ENCODE measurements around the gene TSEN54.

TSEN54 gene

GRCh38 chr17:75542728-75543336, 26.5 kb downstream of the TSEN54 start:
- DNase-seq (no peak), ATAC-seq (ENCODE audit: insufficient read depth, low read depth) (no peak)
- no peaks in the 10 kb centered on the region for H3K9me3 ChIP-seq (ENCODE audit: insufficient read depth, low read length, severe bottlenecking)
- TF ChIP-seq CTCF (IDR thresholded peaks at IDR 0.05; ENCODE audit: borderline replicate concordance, extremely low read depth, low read length, poor library complexity, severe bottlenecking) = no peak
- no peak for TF ChIP-seq EZH2 (IDR thresholded peaks at IDR 0.05; ENCODE audit: borderline replicate concordance, low read depth, low read length, severe bottlenecking)
- H2AFZ ChIP-seq (ENCODE audit: low read depth, low read length) = no peak overlapping the region
- H3K27ac ChIP-seq (ENCODE audit: low read length) = no peak overlapping the region
- no peak overlapping the region for H3K4me3 ChIP-seq (ENCODE audit: low read depth in 1 of 2, low read length in 2 of 2)
- H3K79me2 ChIP-seq (ENCODE audit: insufficient read depth, low read length) = no peaks in the 10 kb centered on the region
- no peaks in the 10 kb centered on the region for H3K4me1 ChIP-seq (ENCODE audit: insufficient read depth, low read length)
- no peaks in the 10 kb centered on the region for H4K20me1 ChIP-seq (ENCODE audit: insufficient read depth, low read length)
- H3K4me2 ChIP-seq (ENCODE audit: insufficient read depth, low read length) = no peak overlapping the region
- no peaks in the 10 kb centered on the region for H3K27me3 ChIP-seq (ENCODE audit: insufficient read depth, low read length, poor library complexity)
- no peak overlapping the region for H3K9ac ChIP-seq (ENCODE audit: low read depth, low read length)
- no peaks in the 10 kb centered on the region for H3K36me3 ChIP-seq (ENCODE audit: insufficient read depth, low read length)

DNA sequence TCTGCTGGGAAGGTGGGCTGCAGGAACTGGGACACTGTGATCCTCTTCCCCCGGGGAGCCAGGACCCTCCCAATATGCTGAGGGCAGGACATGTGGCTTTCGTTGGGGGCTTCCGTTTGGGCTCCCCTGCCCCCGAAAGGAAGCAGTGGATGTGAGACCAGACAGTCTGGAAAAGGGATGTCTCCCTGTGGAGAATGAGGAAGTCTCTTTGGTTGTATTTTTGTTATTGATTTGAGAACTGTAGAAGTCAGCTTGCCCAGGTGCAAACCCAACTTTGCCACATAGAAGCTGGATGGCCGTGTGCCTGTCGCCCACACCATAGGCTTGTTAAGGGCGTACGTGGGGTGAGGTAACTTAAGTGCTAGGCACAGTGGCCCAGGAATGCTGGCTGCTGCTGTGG, 27.9 kb downstream of the TSEN54 start:
- H3K4me1 ChIP-seq (ENCODE audit: insufficient read depth, low read length) = no peaks in the 10 kb centered on the region
- no peaks in the 10 kb centered on the region for H3K36me3 ChIP-seq (ENCODE audit: insufficient read depth, low read length)
- H4K20me1 ChIP-seq (ENCODE audit: insufficient read depth, low read length) = no peaks in the 10 kb centered on the region
- no peak for ATAC-seq (ENCODE audit: insufficient read depth, low read depth)
- TF ChIP-seq EZH2 (IDR thresholded peaks at IDR 0.05; ENCODE audit: borderline replicate concordance, low read depth, low read length, severe bottlenecking) (no peak), CTCF (IDR thresholded peaks at IDR 0.05; ENCODE audit: borderline replicate concordance, extremely low read depth, low read length, poor library complexity, severe bottlenecking) (no peak)
- DNase-seq = no peak
- H2AFZ ChIP-seq (ENCODE audit: low read depth, low read length) = no peak overlapping the region
- no peak overlapping the region for H3K9ac ChIP-seq (ENCODE audit: low read depth, low read length)
- no peaks in the 10 kb centered on the region for H3K27me3 ChIP-seq (ENCODE audit: insufficient read depth, low read length, poor library complexity)
- H3K9me3 ChIP-seq (ENCODE audit: insufficient read depth, low read length, severe bottlenecking) = no peaks in the 10 kb centered on the region
- H3K79me2 ChIP-seq (ENCODE audit: insufficient read depth, low read length) = no peaks in the 10 kb centered on the region
- no peak overlapping the region for H3K4me2 ChIP-seq (ENCODE audit: insufficient read depth, low read length)
- no peak overlapping the region for H3K27ac ChIP-seq (ENCODE audit: low read length)
- no peak overlapping the region for H3K4me3 ChIP-seq (ENCODE audit: low read depth in 1 of 2, low read length in 2 of 2)

GRCh38 chr17:75546181-75546580, 29.9 kb downstream of the TSEN54 start:
- H4K20me1 ChIP-seq (ENCODE audit: insufficient read depth, low read length) = no peaks in the 10 kb centered on the region
- DNase-seq = no peak
- H2AFZ ChIP-seq (ENCODE audit: low read depth, low read length) = no peak overlapping the region
- H3K36me3 ChIP-seq (ENCODE audit: insufficient read depth, low read length) = no peaks in the 10 kb centered on the region
- TF ChIP-seq EZH2 (IDR thresholded peaks at IDR 0.05; ENCODE audit: borderline replicate concordance, low read depth, low read length, severe bottlenecking) = no peak
- no peak overlapping the region for H3K4me2 ChIP-seq (ENCODE audit: insufficient read depth, low read length)
- H3K4me1 ChIP-seq (ENCODE audit: insufficient read depth, low read length) = no peaks in the 10 kb centered on the region
- no peaks in the 10 kb centered on the region for H3K9me3 ChIP-seq (ENCODE audit: insufficient read depth, low read length, severe bottlenecking)
- H3K27ac ChIP-seq (ENCODE audit: low read length) = no peak overlapping the region
- no peaks in the 10 kb centered on the region for H3K79me2 ChIP-seq (ENCODE audit: insufficient read depth, low read length)
- H3K27me3 ChIP-seq (ENCODE audit: insufficient read depth, low read length, poor library complexity) = no peaks in the 10 kb centered on the region
- no peak overlapping the region for H3K9ac ChIP-seq (ENCODE audit: low read depth, low read length)
- no peak for ATAC-seq (ENCODE audit: insufficient read depth, low read depth)
- H3K4me3 ChIP-seq (ENCODE audit: low read depth in 1 of 2, low read length in 2 of 2) = no peak overlapping the region

GRCh38 chr17:75547091-75547490, 30.8 kb downstream of the TSEN54 start:
- Histone ChIP-seq H3K4me3 (ENCODE audit: low read depth in 1 of 2, low read length in 2 of 2) (no peak overlapping the region), H2AFZ (ENCODE audit: low read depth, low read length) (no peak overlapping the region)

More at GRCh38 chr17:75547091-75547490, 30.8 kb downstream of the TSEN54 start:
- Histone ChIP-seq H3K4me1 (ENCODE audit: insufficient read depth, low read length) (no peaks in the 10 kb centered on the region), H4K20me1 (ENCODE audit: insufficient read depth, low read length) (no peaks in the 10 kb centered on the region), H3K36me3 (ENCODE audit: insufficient read depth, low read length) (no peaks in the 10 kb centered on the region), H3K4me2 (ENCODE audit: insufficient read depth, low read length) (no peak overlapping the region), H3K27ac (ENCODE audit: low read length) (no peak overlapping the region), H3K27me3 (ENCODE audit: insufficient read depth, low read length, poor library complexity) (no peaks in the 10 kb centered on the region), H3K79me2 (ENCODE audit: insufficient read depth, low read length) (no peaks in the 10 kb centered on the region), H3K9me3 (ENCODE audit: insufficient read depth, low read length, severe bottlenecking) (no peaks in the 10 kb centered on the region), H3K9ac (ENCODE audit: low read depth, low read length) (no peak overlapping the region)
- ATAC-seq (ENCODE audit: insufficient read depth, low read depth) = no peak
- no peak for TF ChIP-seq EZH2 (IDR thresholded peaks at IDR 0.05; ENCODE audit: borderline replicate concordance, low read depth, low read length, severe bottlenecking)
- TF ChIP-seq CTCF (IDR thresholded peaks at IDR 0.05; ENCODE audit: borderline replicate concordance, extremely low read depth, low read length, poor library complexity, severe bottlenecking) = no peak
- no peak for DNase-seq
